Smooth muscle cell (in vitro differentiated cells): Measurements from ENCODE around the gene RAB36. TPM values are rescaled to one million over a fixed set of nuclear protein-coding genes. Genes with fewer than 3 reads are reported as not detected.

ENCODE experiments used
- DNase-seq: peaks from one replicate; lab custom pipeline; 2025; ENCODE audit not compliant: unreplicated experiment; lab: John Stamatoyannopoulos, UW
- H2AFZ ChIP-seq: fragments of 200-600 bp; sonication (generic); 2 replicates; pipeline ENCODE4 v1.6.0; 2016; ENCODE audit warnings: antibody characterized with exemption, low read depth, mild to moderate bottlenecking
- H3F3A ChIP-seq: fragments of 200-600 bp; sonication (generic); 2 replicates; pipeline ENCODE4 v1.6.0; 2017; ENCODE audit warnings: antibody characterized with exemption, low read depth
- H3K27ac ChIP-seq: fragments of 200-600 bp; sonication (generic); 2 replicates; pipeline ENCODE4 v1.5.1; 2016; ENCODE audit warnings: low read depth, mild to moderate bottlenecking
- H3K27me3 ChIP-seq: fragments of 200-600 bp; sonication (generic); 2 replicates; pipeline ENCODE4 v1.6.1; 2016; ENCODE audit warnings: low read depth, mild to moderate bottlenecking
- H3K36me3 ChIP-seq: fragments of 200-600 bp; sonication (generic); 2 replicates; pipeline ENCODE4 v1.5.1; 2016; ENCODE audit warnings: low read depth
- H3K4me1 ChIP-seq: fragments of 200-600 bp; sonication (generic); 2 replicates; pipeline ENCODE4 v1.5.1; 2016; ENCODE audit warnings: low read depth
- H3K4me2 ChIP-seq: fragments of 200-600 bp; sonication (generic); 2 replicates; pipeline ENCODE4 v1.6.0; 2016; ENCODE audit warnings: mild to moderate bottlenecking
- H3K4me3 ChIP-seq: fragments of 200-600 bp; sonication (generic); 2 replicates; pipeline ENCODE4 v1.5.1; 2016; ENCODE audit warnings: mild to moderate bottlenecking
- H3K79me2 ChIP-seq: fragments of 200-600 bp; sonication (generic); 2 replicates; pipeline ENCODE4 v1.6.0; 2016; ENCODE audit warnings: low read depth, mild to moderate bottlenecking
- H3K9ac ChIP-seq: fragments of 200-600 bp; sonication (generic); 2 replicates; pipeline ENCODE4 v1.6.0; 2016; ENCODE audit warnings: low read depth
- H3K9me3 ChIP-seq: fragments of 200-600 bp; sonication (generic); replicated peaks from 2 replicates; pipeline ENCODE4 v1.5.1; 2016; ENCODE audit warnings: low read depth
- H4K20me1 ChIP-seq: fragments of 200-600 bp; sonication (generic); 2 replicates; pipeline ENCODE4 v1.6.0; 2016; ENCODE audit warnings: low read depth
- CTCF ChIP-seq: fragments of 200-600 bp; sonication (generic); IDR thresholded peaks from 2 replicates; pipeline ENCODE4 v1.5.1; 2017; ENCODE audit warnings: borderline replicate concordance, mild to moderate bottlenecking, antibody characterized with exemption; ENCODE audit not compliant: insufficient read depth, poor library complexity, severe bottlenecking
- WGBS: methylation state at CpG from one replicate; pipeline ENCODE4 v1.1.7; 2016; ENCODE audit warnings: low lambda C conversion rate; 5-methylcytosine and 5-hydroxymethylcytosine counted together
- polyA plus RNA-seq: library from polyadenylated mRNA; unstranded; fragments of >200 nt; fragmentation: Nextera tagmentation; extraction: Ambion mirVana; gene quantifications from 2 replicates; pipeline ENCODE4 v1.2.1, GENCODE V29; 2016
- small RNA-seq: library from RNA; depleted of rRNA; stranded (forward); fragments of <200 nt; gene quantifications from one replicate; pipeline ENCODE3, GENCODE V24; 2014
- total RNA-seq: library from RNA; depleted of rRNA; stranded (reverse); fragments of >200 nt; gene quantifications from 2 replicates; pipeline ENCODE4 v1.2.3, GENCODE V29; 2014

Gene RAB36
- total and polyA plus RNA-seq, 2 experiments from 2014 or later, result 1.9 to 2.0 TPM

GRCh38 chr22:23213022-23213555, 67.8 kb downstream of the RAB36 start:
- peaks cover 1% of the 10 kb centered on the region for H3K4me1 ChIP-seq
- H3K27ac ChIP-seq, result no peak overlapping the region
- no peak for DNase-seq
- H2AFZ ChIP-seq, result no peak overlapping the region
- no peaks in the 10 kb centered on the region for H3K36me3 ChIP-seq
- H3K79me2 ChIP-seq, result peaks cover 49% of the 10 kb centered on the region
- H3K9ac ChIP-seq, result no peak overlapping the region
- no peak overlapping the region for H3K4me2 ChIP-seq
- no peak for TF ChIP-seq CTCF
- no peak overlapping the region for H3K4me3 ChIP-seq
- WGBS, result 97% methylated on average over 13 of the region's 13 CpGs
- H4K20me1 ChIP-seq, result peaks cover 100% of the 10 kb centered on the region
- H3K9me3 ChIP-seq, result no peaks in the 10 kb centered on the region
- H3F3A ChIP-seq, result peaks cover 6% of the 10 kb centered on the region
- H3K27me3 ChIP-seq, result no peaks in the 10 kb centered on the region

GRCh38 chr22:23213581-23214334, 68.5 kb downstream of the RAB36 start:
- H3F3A ChIP-seq, result peaks cover 6% of the 10 kb centered on the region
- H3K4me2 ChIP-seq, result no peak overlapping the region
- no peaks in the 10 kb centered on the region for H3K36me3 ChIP-seq
- WGBS, result 82% methylated on average over 11 of the region's 11 CpGs
- H3K4me1 ChIP-seq, result peaks cover 8% of the 10 kb centered on the region
- H3K79me2 ChIP-seq, result peaks cover 54% of the 10 kb centered on the region
- H3K4me3 ChIP-seq, result no peak overlapping the region
- H3K9me3 ChIP-seq, result no peaks in the 10 kb centered on the region
- TF ChIP-seq CTCF, result no peak
- H3K27me3 ChIP-seq, result no peaks in the 10 kb centered on the region
- H3K9ac ChIP-seq, result no peak overlapping the region
- peaks cover 100% of the 10 kb centered on the region for H4K20me1 ChIP-seq
- no peak for DNase-seq
- no peak overlapping the region for H2AFZ ChIP-seq
- no peak overlapping the region for H3K27ac ChIP-seq

Small RNA genes lying within 50 kb of the gene (small RNA-seq; reads per million reads assigned to genes)
- 0.11 reads per million for gene BCRP8
- gene RF00017, result not detected
- not detected for gene RF00066

Other genes starting within 250 kb of the RAB36 start
- gene GNAZ, start 75.0 kb upstream of the RAB36 start, total RNA-seq, result 1.2 and 1.3 TPM in 2 replicates
- 0.50 and 2.0 TPM in 2 replicates for gene GNAZ, start 75.0 kb upstream of the RAB36 start, polyA plus RNA-seq
- not detected in 2 replicates for gene RSPH14, start 3.5 kb upstream of the RAB36 start, total RNA-seq
- 0.32 and 0.48 TPM in 2 replicates for gene RSPH14, start 3.5 kb upstream of the RAB36 start, polyA plus RNA-seq
- 11.1 and 15.4 TPM in 2 replicates for gene BCR, start 35.0 kb downstream of the RAB36 start, total RNA-seq
- 13.4 and 15.0 TPM in 2 replicates for gene BCR, start 35.0 kb downstream of the RAB36 start, polyA plus RNA-seq